WTC11 (cell line): ENCODE results near the gene ABHD3. TPM values are rescaled to one million over a fixed set of nuclear protein-coding genes. Genes with fewer than 3 reads are reported as not detected.

ENCODE experiments used
- ATAC-seq: fragments of 200-7000 bp; cut with Tn5 transposase; 2 replicates; pipeline ENCODE4 v1.10.0; 2021; ENCODE audit warnings: mild to moderate bottlenecking, moderate library complexity
- CTCF ChIA-PET: fragments of 300-600 bp; sonication (Branson Sonifier 250); formaldehyde crosslinking; loops from one replicate; lab custom pipeline; 2021; ENCODE audit warnings: antibody characterized with exemption; lab: Charles Lee
- POLR2A ChIA-PET: fragments of 350-600 bp; sonication (Branson Sonifier 250); formaldehyde crosslinking; loops from one replicate; lab custom pipeline; 2021; ENCODE audit warnings: antibody characterized with exemption; lab: Charles Lee
- DNase-seq: peaks from one replicate; pipeline ENCODE4 v3.0.0; 2021; ENCODE audit warnings: low spot score
- H3K27ac Mint-ChIP-seq: 2 replicates; pipeline ENCODE4 v1.8.0; 2021; ENCODE audit warnings: mixed read lengths
- H3K27me3 Mint-ChIP-seq: 2 replicates; pipeline ENCODE4 v1.8.0; 2021; ENCODE audit warnings: low read depth, mild to moderate bottlenecking, moderate library complexity, mixed read lengths
- H3K36me3 Mint-ChIP-seq: 2 replicates; pipeline ENCODE4 v1.8.0; 2021; ENCODE audit warnings: mixed read lengths
- H3K4me1 Mint-ChIP-seq: 2 replicates; pipeline ENCODE4 v1.8.0; 2022; ENCODE audit warnings: mixed read lengths
- H3K4me3 Mint-ChIP-seq: 2 replicates; pipeline ENCODE4 v1.8.0; 2021; ENCODE audit warnings: mild to moderate bottlenecking, moderate library complexity, mixed read lengths
- H3K9me3 Mint-ChIP-seq: 2 replicates; pipeline ENCODE4 v1.8.0; 2021; ENCODE audit warnings: mixed read lengths
- CREB1 ChIP-seq: sonication (generic); formaldehyde crosslinking; IDR thresholded peaks from 2 replicates; pipeline ENCODE4 v1.8.0; 2023; ENCODE audit warnings: mild to moderate bottlenecking, missing genetic modification reagents
- CTCF ChIP-seq: fragments of 200-600 bp; IDR thresholded peaks from 2 replicates; pipeline ENCODE4 v1.8.0; 2022; ENCODE audit warnings: antibody characterized with exemption
- EMX1 ChIP-seq: fragments of 250-450 bp; sonication (Bioruptor Pico); IDR thresholded peaks from 2 replicates; pipeline ENCODE4 v1.8.0; 2021; ENCODE audit warnings: mild to moderate bottlenecking
- FOXK1 ChIP-seq: sonication (generic); formaldehyde crosslinking; IDR thresholded peaks from 2 replicates; pipeline ENCODE4 v1.8.0; 2022; ENCODE audit warnings: mild to moderate bottlenecking, moderate library complexity, missing genetic modification reagents
- GABPB1 ChIP-seq: sonication (generic); formaldehyde crosslinking; IDR thresholded peaks from 2 replicates; pipeline ENCODE4 v1.8.1; 2023; ENCODE audit warnings: mild to moderate bottlenecking, missing genetic modification reagents
- HMGA2 ChIP-seq: fragments of 250-450 bp; sonication (Bioruptor Pico); IDR thresholded peaks from 2 replicates; pipeline ENCODE4 v1.4.0; 2021; ENCODE audit warnings: mild to moderate bottlenecking, moderate library complexity
- IRF2 ChIP-seq: sonication (generic); formaldehyde crosslinking; IDR thresholded peaks from 2 replicates; pipeline ENCODE4 v1.8.0; 2022; ENCODE audit warnings: low read depth, missing genetic modification reagents, borderline replicate concordance
- SMAD3 ChIP-seq: sonication (generic); formaldehyde crosslinking; IDR thresholded peaks from 2 replicates; pipeline ENCODE4 v1.8.0; 2022; ENCODE audit warnings: missing genetic modification reagents, mild to moderate bottlenecking, borderline replicate concordance
- TCF7 ChIP-seq: sonication (generic); formaldehyde crosslinking; IDR thresholded peaks from 2 replicates; pipeline ENCODE4 v1.8.0; 2022; ENCODE audit warnings: mild to moderate bottlenecking, low read depth, missing genetic modification reagents, moderate library complexity
- TEAD1 ChIP-seq: sonication (generic); formaldehyde crosslinking; IDR thresholded peaks from 2 replicates; pipeline ENCODE4 v1.8.0; 2022; ENCODE audit warnings: mild to moderate bottlenecking, missing genetic modification reagents
- ZNF138 ChIP-seq: sonication (generic); formaldehyde crosslinking; conservative IDR thresholded peaks from 2 replicates; pipeline ENCODE4 v1.8.1; 2022; ENCODE audit warnings: mild to moderate bottlenecking, moderate library complexity, missing genetic modification reagents
- ZNF232 ChIP-seq: sonication (generic); formaldehyde crosslinking; IDR thresholded peaks from 2 replicates; pipeline ENCODE4 v1.8.0; 2022; ENCODE audit warnings: mild to moderate bottlenecking, missing genetic modification reagents
- ZNF263 ChIP-seq: sonication (generic); formaldehyde crosslinking; IDR thresholded peaks from 2 replicates; pipeline ENCODE4 v1.8.1; 2022; ENCODE audit warnings: low read depth, mild to moderate bottlenecking, moderate library complexity, missing genetic modification reagents
- total RNA-seq: library from RNA; stranded (reverse); gene quantifications from 3 replicates; pipeline ENCODE4 v1.2.3, GENCODE V29; 2021
- TF ChIP-seq, protein P1 (sequence below): sonication (generic); formaldehyde crosslinking; IDR thresholded peaks from 2 replicates; pipeline ENCODE4 v1.8.1; 2023; ENCODE audit warnings: mild to moderate bottlenecking, moderate library complexity, missing genetic modification reagents
- TF ChIP-seq, protein P2 (sequence below): sonication (generic); formaldehyde crosslinking; IDR thresholded peaks from 2 replicates; pipeline ENCODE4 v1.8.0; 2022; ENCODE audit warnings: mild to moderate bottlenecking, missing genetic modification reagents
- TF ChIP-seq, protein P3 (sequence below): fragments of 250-450 bp; sonication (Bioruptor Pico); IDR thresholded peaks from 2 replicates; pipeline ENCODE4 v1.9.0; 2021; ENCODE audit warnings: mild to moderate bottlenecking, borderline replicate concordance
- TF ChIP-seq, protein P4 (sequence below): sonication (generic); formaldehyde crosslinking; IDR thresholded peaks from 2 replicates; pipeline ENCODE4 v1.8.1; 2022; ENCODE audit warnings: missing genetic modification reagents, borderline replicate concordance

ABHD3 gene
- total RNA-seq, 1 experiment from 2014 or later = 11.1 TPM

DNA sequence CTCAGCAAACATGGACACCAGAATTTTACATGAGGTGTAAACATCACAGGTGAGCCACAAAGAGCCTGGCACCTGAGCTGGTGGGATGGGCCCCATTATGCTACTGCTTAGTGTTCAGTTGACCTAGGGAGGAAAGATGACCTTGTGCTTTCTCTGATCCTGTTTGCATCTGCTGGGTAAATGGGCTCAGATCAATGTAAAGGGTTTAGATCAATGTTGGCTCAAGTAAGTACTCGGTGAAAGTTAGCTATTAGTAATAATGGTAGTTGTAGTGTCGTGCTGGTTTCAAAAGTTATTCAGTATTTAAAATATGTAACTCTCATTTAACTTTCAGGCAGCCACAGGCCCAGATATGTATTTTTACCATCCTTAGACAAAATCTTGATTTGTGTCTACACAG, 19.8 kb downstream of the ABHD3 start (continued):
- TF ChIP-seq, protein P1, sequence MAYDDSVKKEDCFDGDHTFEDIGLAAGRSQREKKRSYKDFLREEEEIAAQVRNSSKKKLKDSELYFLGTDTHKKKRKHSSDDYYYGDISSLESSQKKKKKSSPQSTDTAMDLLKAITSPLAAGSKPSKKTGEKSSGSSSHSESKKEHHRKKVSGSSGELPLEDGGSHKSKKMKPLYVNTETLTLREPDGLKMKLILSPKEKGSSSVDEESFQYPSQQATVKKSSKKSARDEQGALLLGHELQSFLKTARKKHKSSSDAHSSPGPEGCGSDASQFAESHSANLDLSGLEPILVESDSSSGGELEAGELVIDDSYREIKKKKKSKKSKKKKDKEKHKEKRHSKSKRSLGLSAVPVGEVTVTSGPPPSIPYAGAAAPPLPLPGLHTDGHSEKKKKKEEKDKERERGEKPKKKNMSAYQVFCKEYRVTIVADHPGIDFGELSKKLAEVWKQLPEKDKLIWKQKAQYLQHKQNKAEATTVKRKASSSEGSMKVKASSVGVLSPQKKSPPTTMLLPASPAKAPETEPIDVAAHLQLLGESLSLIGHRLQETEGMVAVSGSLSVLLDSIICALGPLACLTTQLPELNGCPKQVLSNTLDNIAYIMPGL (CRISPR knock-in tag) = no peak

GRCh38 chr18:21682371-21683051, 22.1 kb downstream of the ABHD3 start:
- POLR2A ChIA-PET = interaction anchor here (0.7 to 1.3 kb wide), 3 partner anchors 22 to 219 kb away, joined by 3 read pairs; no protein-coding TSS in a partner anchor
- ATAC-seq (peak; percentile 60), DNase-seq (no peak)

More at GRCh38 chr18:21682371-21683051, 22.1 kb downstream of the ABHD3 start:
- CTCF ChIA-PET = interaction anchor here (0.9 to 1.6 kb wide), 3 partner anchors 22 to 82 kb away, joined by 3 to 11 read pairs (median 4); partner anchors contain the start of genes ABHD3 and ESCO1
- TF ChIP-seq EMX1 (CRISPR knock-in tag) (no peak), TCF7 (CRISPR knock-in tag) (no peak), IRF2 (CRISPR knock-in tag) (no peak), GABPB1 (CRISPR knock-in tag) (no peak), ZNF138 (CRISPR knock-in tag) (no peak), ZNF232 (CRISPR knock-in tag) (no peak), HMGA2 (CRISPR knock-in tag) (no peak), SMAD3 (CRISPR knock-in tag) (no peak), TEAD1 (no peak), CTCF (no peak), FOXK1 (CRISPR knock-in tag) (no peak), CREB1 (CRISPR knock-in tag) (no peak), ZNF263 (CRISPR knock-in tag) (no peak)
- TF ChIP-seq, protein P2, sequence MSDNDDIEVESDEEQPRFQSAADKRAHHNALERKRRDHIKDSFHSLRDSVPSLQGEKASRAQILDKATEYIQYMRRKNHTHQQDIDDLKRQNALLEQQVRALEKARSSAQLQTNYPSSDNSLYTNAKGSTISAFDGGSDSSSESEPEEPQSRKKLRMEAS (CRISPR knock-in tag) = no peak
- TF ChIP-seq, protein P1 (CRISPR knock-in tag) = no peak
- TF ChIP-seq, protein P3, sequence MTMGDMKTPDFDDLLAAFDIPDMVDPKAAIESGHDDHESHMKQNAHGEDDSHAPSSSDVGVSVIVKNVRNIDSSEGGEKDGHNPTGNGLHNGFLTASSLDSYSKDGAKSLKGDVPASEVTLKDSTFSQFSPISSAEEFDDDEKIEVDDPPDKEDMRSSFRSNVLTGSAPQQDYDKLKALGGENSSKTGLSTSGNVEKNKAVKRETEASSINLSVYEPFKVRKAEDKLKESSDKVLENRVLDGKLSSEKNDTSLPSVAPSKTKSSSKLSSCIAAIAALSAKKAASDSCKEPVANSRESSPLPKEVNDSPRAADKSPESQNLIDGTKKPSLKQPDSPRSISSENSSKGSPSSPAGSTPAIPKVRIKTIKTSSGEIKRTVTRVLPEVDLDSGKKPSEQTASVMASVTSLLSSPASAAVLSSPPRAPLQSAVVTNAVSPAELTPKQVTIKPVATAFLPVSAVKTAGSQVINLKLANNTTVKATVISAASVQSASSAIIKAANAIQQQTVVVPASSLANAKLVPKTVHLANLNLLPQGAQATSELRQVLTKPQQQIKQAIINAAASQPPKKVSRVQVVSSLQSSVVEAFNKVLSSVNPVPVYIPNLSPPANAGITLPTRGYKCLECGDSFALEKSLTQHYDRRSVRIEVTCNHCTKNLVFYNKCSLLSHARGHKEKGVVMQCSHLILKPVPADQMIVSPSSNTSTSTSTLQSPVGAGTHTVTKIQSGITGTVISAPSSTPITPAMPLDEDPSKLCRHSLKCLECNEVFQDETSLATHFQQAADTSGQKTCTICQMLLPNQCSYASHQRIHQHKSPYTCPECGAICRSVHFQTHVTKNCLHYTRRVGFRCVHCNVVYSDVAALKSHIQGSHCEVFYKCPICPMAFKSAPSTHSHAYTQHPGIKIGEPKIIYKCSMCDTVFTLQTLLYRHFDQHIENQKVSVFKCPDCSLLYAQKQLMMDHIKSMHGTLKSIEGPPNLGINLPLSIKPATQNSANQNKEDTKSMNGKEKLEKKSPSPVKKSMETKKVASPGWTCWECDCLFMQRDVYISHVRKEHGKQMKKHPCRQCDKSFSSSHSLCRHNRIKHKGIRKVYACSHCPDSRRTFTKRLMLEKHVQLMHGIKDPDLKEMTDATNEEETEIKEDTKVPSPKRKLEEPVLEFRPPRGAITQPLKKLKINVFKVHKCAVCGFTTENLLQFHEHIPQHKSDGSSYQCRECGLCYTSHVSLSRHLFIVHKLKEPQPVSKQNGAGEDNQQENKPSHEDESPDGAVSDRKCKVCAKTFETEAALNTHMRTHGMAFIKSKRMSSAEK (CRISPR knock-in tag) = no peak
- TF ChIP-seq, protein P4, sequence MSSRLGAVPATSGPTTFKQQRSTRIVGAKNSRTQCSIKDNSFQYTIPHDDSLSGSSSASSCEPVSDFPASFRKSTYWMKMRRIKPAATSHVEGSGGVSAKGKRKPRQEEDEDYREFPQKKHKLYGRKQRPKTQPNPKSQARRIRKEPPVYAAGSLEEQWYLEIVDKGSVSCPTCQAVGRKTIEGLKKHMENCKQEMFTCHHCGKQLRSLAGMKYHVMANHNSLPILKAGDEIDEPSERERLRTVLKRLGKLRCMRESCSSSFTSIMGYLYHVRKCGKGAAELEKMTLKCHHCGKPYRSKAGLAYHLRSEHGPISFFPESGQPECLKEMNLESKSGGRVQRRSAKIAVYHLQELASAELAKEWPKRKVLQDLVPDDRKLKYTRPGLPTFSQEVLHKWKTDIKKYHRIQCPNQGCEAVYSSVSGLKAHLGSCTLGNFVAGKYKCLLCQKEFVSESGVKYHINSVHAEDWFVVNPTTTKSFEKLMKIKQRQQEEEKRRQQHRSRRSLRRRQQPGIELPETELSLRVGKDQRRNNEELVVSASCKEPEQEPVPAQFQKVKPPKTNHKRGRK (CRISPR knock-in tag) = no peak
- Mint-ChIP-seq H3K27me3 (no peaks in the 10 kb centered on the region), H3K9me3 (no peaks in the 10 kb centered on the region), H3K4me1 (peaks cover 4% of the 10 kb centered on the region; the same call in 1 of the 2 replicates), H3K27ac (no peak overlapping the region), H3K4me3 (no peak overlapping the region), H3K36me3 (no peaks in the 10 kb centered on the region)
